A549 (cell line): ENCODE measurements around the gene WBP11.

Source experiments
- CTCF ChIP-seq: fragments of >200 bp; sonication (Bioruptor Twin); formaldehyde crosslinking; IDR thresholded peaks from 3 replicates; pipeline ENCODE4 v1.5.1; 2016
- ZC3H11A ChIP-seq: fragments of 450-650 bp; IDR thresholded peaks from 2 replicates; pipeline ENCODE4 v1.6.1; 2014; ENCODE audit warnings: antibody characterized with exemption, mild to moderate bottlenecking
- ZFP36 ChIP-seq: fragments of 450-650 bp; IDR thresholded peaks from 2 replicates; pipeline ENCODE4 v1.6.1; 2014; ENCODE audit warnings: borderline replicate concordance; ENCODE audit not compliant: partially characterized antibody

DNA sequence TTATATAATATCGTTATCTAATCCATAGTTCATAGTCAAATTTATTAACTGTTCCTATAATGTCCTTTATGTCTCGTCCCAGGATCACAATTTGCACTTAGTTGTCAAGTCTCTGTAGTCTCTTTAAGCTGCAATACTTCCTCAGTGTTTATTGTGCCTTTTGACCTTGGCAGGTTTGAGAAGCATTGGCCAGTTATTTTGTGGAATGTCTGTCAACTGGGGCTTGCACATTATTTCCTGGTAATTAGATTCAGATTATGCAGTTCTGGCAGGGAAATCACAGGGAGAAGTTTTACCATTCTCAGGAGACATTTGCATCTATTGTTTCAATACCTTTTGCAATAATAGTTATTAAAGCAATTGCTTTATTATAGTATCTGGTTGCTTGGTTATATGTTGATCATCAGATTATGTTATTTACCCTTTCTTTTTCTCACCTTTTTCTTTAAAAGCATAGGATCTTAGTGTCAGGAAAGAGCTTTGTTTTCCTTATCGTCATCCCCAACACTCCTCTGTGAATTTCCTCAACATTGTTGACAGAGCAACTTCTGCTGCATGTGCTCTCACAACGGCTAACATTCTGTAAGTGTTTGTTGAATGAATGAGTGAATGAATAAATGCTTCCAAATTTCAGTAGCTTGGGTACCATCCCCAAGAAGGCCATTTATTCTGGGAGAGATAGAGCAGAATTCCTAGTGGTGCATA lies 43.8 kb upstream of the WBP11 start:
- TF ChIP-seq CTCF (no peak), ZC3H11A (no peak), ZFP36 (no peak)
